ENCODE measurements around the gene EFCC1. TPM values are rescaled to one million over a fixed set of nuclear protein-coding genes. Genes with fewer than 3 reads are reported as not detected.
A peak's percentile ranks its signal among the peaks of the same experiment; 100 is the strongest.

EFCC1 gene, protein sequence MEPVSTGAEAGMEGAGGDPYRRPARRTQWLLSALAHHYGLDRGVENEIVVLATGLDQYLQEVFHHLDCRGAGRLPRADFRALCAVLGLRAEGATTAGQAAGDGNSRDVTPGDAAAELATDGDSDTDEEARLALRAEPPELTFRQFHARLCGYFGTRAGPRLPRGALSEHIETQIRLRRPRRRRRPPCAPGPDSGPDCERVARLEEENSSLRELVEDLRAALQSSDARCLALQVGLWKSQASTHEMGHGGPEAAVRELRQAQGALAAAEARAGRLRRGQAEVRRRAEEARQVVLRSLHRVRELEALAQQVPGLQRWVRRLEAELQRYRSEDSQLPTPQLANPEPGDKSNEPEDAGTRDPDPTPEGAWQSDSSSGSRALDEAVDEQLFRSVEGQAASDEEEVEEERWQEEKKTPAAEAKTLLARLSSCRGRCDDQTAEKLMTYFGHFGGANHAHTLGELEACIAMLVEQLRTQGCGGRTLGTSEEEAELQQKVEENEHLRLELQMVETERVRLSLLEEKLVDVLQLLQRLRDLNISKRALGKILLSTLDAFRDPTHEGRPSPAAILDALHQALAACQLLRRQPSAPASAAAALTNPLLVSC
- total RNA-seq: not detected

GRCh38 chr3:129001101-129001805 lies at the start of gene EFCC1:
Gene EFCC1, plus strand, starts transcription at chr3:129001304. Its CDS starts 325 bp downstream, at chr3:129001629.
- DNase-seq: no peak

DNA sequence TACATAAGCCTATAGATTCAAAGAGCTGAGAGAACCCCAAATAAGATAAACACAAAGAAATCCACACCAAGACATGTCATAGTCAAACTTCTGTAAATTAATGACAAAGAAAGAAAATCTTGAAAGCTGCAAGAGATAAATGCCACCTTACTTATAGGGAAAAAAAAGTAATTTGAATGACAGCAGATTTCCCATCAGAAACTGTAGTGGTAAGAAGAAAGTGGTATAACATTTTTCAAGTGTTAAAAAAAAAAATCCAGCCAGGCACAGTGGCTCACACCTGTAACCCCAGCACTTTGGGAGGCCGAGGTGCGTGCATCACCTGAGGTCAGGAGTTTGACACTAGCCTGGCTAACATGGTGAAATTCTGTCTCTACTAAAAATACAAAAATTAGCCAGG lies 44.7 kb upstream of the EFCC1 start:
- no peak for DNase-seq

GRCh38 chr3:128965280-128965679 lies 35.8 kb upstream of the EFCC1 start:
- DNase-seq: no peak

DNA sequence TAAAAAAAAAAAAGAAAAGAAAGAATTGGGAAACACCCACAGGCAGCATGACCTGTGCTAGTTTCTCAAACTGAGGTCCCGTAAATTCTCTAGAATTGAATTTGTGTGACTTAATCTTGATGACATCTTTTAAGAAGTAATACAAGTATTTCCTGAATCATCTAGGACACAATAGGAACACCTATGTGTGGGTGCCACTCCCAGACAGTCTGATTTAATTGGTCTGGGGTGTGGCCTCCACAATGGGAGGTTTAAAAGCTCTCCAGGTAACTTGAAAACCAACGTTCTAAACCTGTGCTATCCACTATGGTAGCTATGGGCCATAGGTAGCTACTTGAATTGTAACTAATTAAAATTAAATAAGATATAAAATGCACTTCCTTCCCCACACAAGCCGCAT lies 35.3 kb upstream of the EFCC1 start:
- no peak for DNase-seq

DNA sequence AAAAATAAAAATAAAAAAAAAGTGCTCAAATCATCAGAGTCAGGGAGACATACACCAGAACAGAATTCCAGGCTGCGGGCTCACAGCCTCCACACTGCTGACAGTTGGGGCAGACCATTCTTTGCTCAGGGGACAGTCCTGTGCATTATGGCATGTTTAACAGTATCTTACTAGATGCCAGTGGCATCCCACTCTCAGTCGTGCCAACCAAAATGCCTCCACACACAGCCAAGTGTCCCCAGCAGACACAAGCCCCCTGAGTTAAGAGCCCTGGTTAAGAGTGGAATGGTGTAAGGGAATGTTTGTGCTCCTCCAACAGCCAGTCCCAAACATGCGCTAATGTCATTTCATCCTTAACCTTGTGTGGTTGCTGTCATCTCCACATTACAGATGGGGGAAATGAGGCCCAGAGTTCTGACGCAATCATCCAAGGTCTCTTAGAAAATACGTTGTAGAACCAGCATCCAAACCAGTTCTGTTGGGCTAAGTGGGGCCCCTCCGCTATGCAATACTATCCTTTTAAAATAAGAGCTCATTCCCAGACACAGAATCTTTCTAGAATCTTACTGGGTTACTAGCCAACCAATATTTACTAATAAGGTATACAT lies 33.3 kb upstream of the EFCC1 start:
- no peak for DNase-seq

- DNase-seq: peak; percentile 56
Observed at GRCh38 chr3:128969993-128970739, 30.9 kb upstream of the EFCC1 start.

DNA sequence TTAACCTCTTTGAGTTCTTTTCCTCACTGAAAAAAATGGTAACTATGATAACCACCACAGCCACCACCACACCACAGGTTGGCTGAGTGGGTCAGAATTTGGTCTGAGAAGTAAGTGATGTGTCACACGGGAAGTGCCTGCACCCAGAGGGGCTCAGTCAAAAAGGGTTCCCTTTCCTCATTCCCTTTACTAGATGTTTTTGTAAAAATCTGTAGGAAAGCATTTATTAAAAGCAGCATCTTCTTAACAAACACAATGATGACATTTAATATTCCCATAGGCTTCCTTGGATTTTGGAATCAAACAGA lies 30.4 kb upstream of the EFCC1 start:
- no peak for DNase-seq

- DNase-seq: no peak
Observed at GRCh38 chr3:128971421-128972100, 29.5 kb upstream of the EFCC1 start.

DNA sequence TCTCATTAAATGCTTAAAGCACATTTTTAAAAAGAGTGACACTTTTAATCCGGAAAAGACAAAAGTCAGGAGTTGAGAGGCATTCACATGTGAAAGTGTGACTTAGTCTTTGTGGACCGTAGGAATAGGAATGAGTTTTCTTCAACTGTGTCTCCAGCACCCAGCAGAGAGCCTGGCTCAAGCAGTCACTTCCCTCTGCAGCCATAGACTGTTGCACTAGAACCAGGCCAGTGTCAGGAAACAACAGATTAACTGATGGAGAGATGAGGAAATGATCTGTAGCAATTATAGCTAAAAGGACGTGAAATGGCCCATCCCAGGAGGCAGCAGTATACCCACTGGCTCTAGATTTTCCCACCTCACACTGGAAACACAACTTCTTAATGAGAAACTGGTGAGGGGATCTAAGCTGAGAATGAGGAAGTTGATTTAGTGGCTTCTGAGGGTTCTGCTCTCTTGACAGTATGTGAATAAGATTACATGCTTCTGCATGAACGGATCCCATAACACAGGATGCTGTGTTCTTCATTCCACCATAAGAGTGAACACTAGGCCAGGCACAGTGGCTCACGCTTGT lies 27.0 kb upstream of the EFCC1 start:
- DNase-seq: no peak

DNA sequence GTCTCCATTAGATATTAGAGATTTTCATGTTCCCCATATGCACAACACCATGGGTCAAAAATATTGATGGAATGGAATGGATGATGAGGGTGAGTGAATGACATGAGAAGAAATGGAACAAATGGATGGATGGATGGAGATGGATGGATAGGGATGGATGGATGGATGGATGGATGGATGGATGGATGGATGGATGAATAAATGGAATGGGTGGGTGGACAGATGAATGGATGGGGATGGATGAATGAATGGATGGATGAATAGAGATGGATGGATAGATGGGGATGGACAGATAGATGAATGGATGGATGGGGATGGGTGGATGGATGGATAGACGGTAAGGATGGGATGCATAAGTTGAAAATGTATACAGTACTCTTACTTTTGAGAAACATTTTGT lies 25.8 kb upstream of the EFCC1 start:
- no peak for DNase-seq

DNA sequence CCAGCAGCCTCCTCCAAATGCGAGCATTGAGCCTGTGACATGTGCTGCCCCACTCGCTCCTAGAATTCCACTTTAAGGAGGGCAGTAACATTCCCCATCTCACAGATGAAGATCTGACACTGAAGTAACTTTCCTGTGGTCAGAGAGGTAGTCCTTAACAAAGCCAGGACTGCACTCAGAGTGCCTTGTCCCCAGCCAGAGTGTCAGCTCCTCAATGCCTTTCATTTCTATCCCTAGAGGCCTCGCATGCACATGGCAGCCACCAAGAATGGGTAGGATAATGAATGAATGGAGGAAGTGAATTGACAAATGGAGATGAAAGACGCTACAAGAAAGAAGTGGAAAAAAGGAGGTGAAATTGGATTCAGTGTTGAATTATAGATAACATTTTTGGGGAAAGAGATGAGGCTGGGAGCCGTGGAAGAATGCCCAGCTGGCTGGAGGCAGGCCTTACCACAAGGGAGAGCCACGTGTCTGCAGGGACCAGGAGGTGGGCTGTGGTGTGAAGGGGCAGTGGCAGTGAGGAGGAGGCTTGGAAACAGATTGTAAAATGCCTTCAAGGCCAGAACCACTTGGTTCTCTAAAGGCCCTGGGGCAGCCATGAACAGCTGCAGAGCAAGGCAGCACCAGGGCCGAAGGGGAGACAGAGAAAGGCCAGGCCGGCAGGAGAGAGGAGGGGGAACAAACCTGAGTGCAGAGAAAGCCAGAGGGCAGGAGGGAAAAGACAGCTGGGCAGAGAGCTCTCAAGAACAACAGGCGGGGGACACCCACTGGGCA lies 17.6 kb upstream of the EFCC1 start:
- DNase-seq: no peak

GRCh38 chr3:128984596-128984995 lies 16.5 kb upstream of the EFCC1 start:
- DNase-seq: no peak

DNA sequence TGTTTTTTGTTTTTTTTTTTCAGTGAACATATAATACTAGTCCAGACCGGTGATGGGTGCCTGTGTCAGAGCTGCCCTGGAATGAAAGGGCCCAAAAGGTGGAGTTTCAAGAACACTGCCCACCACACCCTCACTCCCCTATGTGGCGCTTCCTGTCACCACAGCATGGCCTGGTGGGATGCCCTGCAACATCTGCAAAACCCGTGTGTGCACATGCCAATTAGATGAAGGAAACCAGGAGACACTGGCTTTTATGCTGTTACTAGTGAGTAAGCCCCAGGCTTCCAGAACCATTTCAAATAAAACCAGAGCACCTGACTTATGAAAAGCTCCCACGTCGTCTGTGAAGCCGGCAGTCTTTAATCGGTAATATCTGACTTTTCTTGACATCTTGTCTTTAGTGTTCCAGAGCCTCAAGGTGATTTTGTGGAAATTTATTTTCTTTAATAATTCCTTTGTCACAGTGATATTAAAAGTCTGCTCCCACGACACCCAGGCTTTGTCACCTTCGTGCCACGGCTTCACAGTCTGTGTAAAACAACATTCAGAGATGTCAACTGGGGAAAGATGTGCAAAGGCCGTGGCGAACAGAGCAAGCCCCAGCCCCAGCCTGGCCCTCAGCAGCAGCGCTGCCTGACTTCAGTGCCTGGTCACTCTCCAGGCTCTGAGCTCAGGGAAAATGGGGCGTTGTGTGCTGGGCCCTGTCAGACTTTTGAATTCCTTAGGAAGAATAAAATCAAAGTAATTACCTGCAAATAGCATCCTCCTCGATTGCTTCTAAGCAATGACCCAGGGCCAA lies 13.6 kb upstream of the EFCC1 start:
- no peak for DNase-seq

DNA sequence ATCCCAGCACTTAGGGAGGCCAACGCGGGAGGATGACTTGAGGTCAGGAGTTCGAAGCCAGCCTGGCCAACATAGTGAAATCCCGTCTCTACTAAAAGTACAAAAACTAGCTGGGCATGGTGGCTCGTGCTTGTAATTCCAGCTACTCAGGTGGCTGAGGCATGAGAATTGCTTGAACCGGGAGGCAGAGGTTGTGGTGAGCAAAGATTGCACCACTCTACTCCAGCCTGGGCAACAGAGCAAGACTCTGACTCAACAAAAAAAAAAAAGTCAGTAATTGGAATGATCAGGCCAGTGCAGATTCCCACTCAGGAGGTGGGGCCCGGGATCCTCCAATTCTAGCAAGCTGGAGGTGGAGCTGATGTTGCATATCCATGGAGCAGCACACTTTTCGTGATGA lies 12.8 kb upstream of the EFCC1 start:
- no peak for DNase-seq

GRCh38 chr3:128991355-128991895 lies 9.7 kb upstream of the EFCC1 start:
- DNase-seq: no peak

DNA sequence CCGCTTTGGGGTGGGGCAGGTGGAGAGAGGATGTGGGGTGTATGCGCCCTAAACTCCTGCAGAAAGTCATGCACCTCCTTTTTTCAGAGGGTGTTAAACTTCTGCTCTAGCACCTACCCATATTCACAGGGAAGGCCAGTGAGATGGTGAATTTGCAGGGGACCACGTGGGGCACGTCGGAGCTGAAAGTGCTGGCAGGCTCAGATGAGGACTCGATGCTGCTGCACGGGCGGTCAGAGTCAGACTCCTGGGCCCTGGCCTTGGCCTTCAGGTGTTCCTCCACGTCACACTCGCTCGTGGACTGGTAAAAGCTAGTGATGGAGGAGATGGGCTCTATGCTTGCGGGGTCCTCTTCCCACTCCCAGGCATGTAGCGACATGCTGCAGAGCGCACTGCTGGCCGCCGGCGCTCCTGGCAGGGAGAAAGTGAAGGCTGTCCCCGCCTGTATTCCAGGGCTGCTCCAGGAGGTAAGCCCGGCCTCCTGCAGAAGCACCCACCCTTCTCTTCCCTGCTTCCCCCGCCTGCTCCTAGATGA lies 8.1 kb upstream of the EFCC1 start:
- DNase-seq: no peak

DNA sequence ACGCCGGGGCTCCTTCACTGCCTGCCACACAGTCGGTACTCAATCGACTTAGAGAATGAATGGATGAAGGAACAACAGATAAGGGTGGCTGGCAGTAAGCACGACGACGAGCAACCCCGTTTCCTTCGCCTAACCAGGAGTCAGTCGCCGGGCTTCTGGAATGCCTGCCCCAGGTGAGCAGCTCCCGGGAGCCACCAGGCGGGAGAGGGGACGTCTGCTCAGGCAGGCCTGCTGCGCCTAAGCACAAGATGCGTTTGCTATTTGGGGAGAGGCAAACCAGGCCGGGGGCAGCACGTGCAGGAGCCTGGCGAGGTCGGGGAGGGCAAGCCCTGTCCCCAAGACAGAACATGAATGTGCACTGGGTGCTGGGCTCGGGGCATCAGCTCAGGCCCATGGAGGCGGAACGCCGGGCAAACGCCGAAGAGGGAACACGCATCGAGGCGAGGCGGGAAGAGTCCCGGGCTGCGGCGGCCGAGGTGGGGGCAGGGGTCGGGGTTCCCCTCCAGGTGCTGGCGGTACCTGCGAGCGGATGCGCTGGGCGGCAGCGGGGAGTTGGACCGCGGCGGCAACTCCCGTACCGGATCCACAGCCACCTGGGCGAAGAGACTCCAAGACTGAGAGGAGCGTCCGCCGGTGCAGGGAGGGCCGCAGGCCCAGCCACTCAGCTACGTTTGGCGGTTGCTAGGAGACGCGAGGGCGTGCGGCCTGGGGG lies 7.5 kb upstream of the EFCC1 start, which contains the start of gene CFAP92:
Gene CFAP92, minus strand, starts transcription at position 616 of the 712 bp plus-strand sequence. CDS start 772 bp downstream, outside the sequence.
- DNase-seq: peak; percentile 87

DNA sequence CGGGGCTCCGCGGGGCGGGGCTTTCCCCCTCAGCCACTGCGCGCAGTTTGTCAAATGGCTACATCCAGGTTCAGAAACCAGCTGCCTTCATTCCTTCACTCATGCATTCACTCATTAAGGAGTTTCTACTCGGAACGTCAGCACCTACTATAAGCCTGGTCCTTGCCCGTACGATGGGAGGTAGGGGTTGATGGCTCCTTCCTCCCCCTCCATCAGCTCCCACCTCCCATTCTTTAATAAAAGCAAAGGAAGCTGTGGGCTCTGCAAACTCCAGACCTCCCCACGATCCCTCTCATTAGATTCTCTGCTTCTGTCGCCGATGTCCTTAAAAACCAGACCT lies 7.0 kb upstream of the EFCC1 start:
- no peak for DNase-seq

Data from effector CD4-positive, alpha-beta T cell (primary cell).